ENCODE results near the gene GNG3.
"Not testable (repeated sequence)": the region's sequence is repeated elsewhere in the genome, so short reads cannot be mapped to it uniquely, and the experiment has no call there.

GNG3 gene

GRCh38 chr11:62688491-62688890 lies 19.0 kb upstream of the GNG3 start:
- no peak for DNase-seq

GRCh38 chr11:62689421-62690183 lies 17.9 kb upstream of the GNG3 start, which contains the start of gene LRRN4CL:
TSS of gene LRRN4CL (minus strand) at chr11:62689530. CDS start at chr11:62688508, 1,022 bp downstream.
- DNase-seq: no peak

GRCh38 chr11:62693624-62694023 lies 13.9 kb upstream of the GNG3 start:
- not testable (repeated sequence) for DNase-seq

GRCh38 chr11:62694455-62695167 lies 12.9 kb upstream of the GNG3 start:
- peak; percentile 68 to 87 for DNase-seq

GRCh38 chr11:62702246-62702645 lies 5.2 kb upstream of the GNG3 start:
- DNase-seq: peak; percentile 87 to 91

GRCh38 chr11:62703921-62704320 lies 3.6 kb upstream of the GNG3 start:
- DNase-seq: not testable (repeated sequence)

- no peak for DNase-seq
Observed at GRCh38 chr11:62705413-62705812, 2.1 kb upstream of the GNG3 start.

- peak; percentile 88 to 97 for DNase-seq
Observed at GRCh38 chr11:62705880-62706849, 1.3 kb upstream of the GNG3 start.

- no peak for DNase-seq
Observed at GRCh38 chr11:62706850-62707247, 627 bp upstream of the GNG3 start.

GRCh38 chr11:62708392-62708791 lies 916 bp downstream of the GNG3 start:
- DNase-seq: no peak

GRCh38 chr11:62708793-62709192 lies 1.3 kb downstream of the GNG3 start:
- no peak for DNase-seq

- peak; percentile 97 to 99 for DNase-seq
Observed at GRCh38 chr11:62709247-62710000, 1.9 kb downstream of the GNG3 start.

GRCh38 chr11:62710001-62710345 lies 2.5 kb downstream of the GNG3 start:
- DNase-seq: peak; percentile 49 to 51

- DNase-seq: no peak
Observed at GRCh38 chr11:62712276-62712812, 4.9 kb downstream of the GNG3 start.

GRCh38 chr11:62712861-62713260 lies 5.4 kb downstream of the GNG3 start:
- DNase-seq: no peak

- DNase-seq: no peak
Observed at GRCh38 chr11:62713343-62713742, 5.9 kb downstream of the GNG3 start.

GRCh38 chr11:62715150-62716130 lies 8.0 kb downstream of the GNG3 start:
- no peak for DNase-seq

- no peak for DNase-seq
Observed at GRCh38 chr11:62716206-62716605, 8.7 kb downstream of the GNG3 start.

GRCh38 chr11:62716816-62717215 lies 9.3 kb downstream of the GNG3 start:
- DNase-seq: no peak

- DNase-seq: no peak
Observed at GRCh38 chr11:62719302-62719978, 12.0 kb downstream of the GNG3 start.
